Esophagus muscularis mucosa (tissue), 4 donors: ENCODE results near the gene OR51L1.

ENCODE experiments used
- CTCF ChIP-seq, 3 experiments: fragments of 200-600 bp in 2 of 3; fragments of 450-650 bp in 1 of 3; sonication (generic) in 2 of 3; IDR thresholded peaks; one replicate each; pipeline ENCODE4 v1.5.1; 2017 to 2019; ENCODE audit warnings: antibody characterized with exemption in 3 of 3, mild to moderate bottlenecking in 2 of 3, moderate library complexity in 1 of 3
- EP300 ChIP-seq: sonication (generic); formaldehyde crosslinking; IDR thresholded peaks from one replicate; pipeline ENCODE4 v1.6.1; 2017; ENCODE audit warnings: antibody characterized with exemption
- POLR2AphosphoS5 ChIP-seq, 2 donors: sonication (generic); formaldehyde crosslinking; IDR thresholded peaks; one replicate each; pipeline ENCODE4 v1.6.1; 2017; ENCODE audit warnings: antibody characterized with exemption in 2 of 2

DNA sequence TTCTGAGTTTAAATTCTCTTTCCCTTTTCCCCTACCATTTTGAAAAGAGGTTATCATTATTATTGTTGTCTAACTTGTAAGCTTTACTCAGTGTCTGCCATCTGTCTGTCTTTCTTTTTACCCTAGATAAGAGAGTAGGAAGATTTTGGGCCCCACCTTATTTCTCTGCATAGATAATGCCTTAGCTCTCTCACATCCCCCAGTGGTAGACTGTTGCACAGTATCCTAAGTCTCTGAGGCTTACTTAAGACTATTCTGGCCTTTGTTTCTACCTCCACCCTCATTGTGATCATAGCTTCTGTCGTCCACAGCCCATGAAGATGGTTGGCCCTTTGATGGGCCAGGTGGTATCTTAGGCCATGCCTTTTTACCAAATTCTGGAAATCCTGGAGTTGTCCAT is 3.6 kb upstream of the OR51L1 start:
- TF ChIP-seq CTCF (IDR thresholded peaks at IDR 0.05) (no peak), POLR2AphosphoS5 (IDR thresholded peaks at IDR 0.05) (no peak), EP300 (no peak)
